Stimulated activated CD8-positive, alpha-beta memory T cell treated with anti-CD3 and anti-CD28 coated beads, Interleukin-4, amount 100 ng/mL, for 48 hours (primary cell): Measurements from ENCODE around the gene P2RY4.
"Not testable (repeated sequence)": the region's sequence is repeated elsewhere in the genome, so short reads cannot be mapped to it uniquely, and the experiment has no call there.

Experiments used
- DNase-seq: peaks from one replicate; pipeline ENCODE4 v3.0.0-alpha.2; 2020

P2RY4 gene

DNA sequence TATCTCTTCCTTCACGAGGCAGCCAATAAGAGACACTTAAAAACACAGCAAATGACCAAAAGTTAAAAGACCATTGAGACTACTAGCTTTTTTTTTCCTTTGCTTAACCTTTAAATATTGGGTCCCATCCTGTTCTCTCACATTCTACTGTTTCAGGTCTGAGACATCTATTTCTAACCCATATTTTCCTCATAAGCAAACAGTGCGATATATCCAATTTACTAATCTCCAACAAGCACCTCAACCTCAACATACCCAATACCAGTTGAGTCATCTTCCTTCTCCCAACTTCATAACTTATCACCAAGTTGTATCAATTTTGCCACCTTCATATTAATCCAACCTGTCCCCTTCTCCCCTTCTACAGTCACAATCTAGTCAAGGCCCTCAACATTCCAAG, 18.5 kb downstream of the P2RY4 start:
- DNase-seq: no peak

DNA sequence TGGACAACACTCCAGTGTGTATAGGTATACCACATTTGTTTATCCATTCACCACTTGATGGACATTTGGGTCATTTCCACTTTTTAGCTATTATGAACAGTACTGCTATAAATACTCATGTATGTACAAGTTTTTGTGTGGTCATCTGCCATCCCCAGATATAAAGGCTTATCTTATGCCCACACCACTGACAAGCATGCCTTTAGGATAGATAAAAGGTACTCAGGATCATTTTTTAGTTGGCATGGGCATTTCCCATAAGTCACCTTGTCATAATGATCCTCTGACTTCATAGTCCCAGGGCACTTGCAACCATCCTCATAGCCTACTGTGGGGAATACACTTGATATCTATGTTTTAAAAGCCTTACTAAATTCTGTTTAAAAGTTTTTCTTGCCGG, 19.3 kb downstream of the P2RY4 start:
- no peak for DNase-seq

DNA sequence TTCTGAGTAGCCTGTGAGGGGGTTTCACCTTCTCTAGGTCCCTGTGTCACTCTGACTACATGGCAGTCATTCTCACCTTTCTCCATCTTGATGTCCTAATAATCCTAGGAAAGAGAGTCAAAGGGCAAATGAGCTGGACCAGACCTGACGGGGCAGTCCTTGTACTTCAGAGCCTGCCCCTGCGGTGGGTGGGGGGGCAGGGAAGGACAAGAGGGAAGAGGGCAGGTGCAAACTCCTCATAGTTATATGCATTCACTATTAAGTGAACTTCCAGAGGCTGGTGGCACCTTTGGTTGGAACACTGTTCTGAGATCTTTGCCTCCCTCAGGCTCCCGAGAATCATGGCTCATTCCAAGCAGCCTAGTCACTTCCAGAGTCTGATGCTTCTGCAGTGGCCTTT, 25.6 kb downstream of the P2RY4 start, which contains the start of gene AWAT1:
Gene AWAT1, plus strand, starts transcription at position 301 of the 400 bp plus-strand sequence. Its CDS starts 41 bp downstream, at position 342.
- DNase-seq: no peak

DNA sequence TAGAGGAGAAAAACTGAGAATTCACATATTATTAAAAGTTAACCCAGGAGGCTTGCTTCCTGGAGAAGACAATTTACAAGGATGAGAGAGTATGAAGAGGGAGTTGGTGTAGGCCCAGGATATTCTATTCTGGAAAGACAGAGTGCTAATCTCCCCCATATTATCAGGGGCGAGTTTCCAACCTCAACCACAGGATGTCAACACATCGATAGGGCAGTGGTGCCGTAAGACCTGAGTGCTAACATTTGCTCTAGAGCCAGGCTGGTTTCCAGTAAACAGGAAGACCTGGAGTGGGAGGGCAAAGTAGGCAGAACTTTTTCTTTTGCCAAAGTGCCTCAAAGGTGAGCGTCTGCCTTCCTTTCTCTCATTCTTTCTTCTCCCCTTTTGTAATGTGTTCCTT, 28.3 kb downstream of the P2RY4 start:
- no peak for DNase-seq

DNA sequence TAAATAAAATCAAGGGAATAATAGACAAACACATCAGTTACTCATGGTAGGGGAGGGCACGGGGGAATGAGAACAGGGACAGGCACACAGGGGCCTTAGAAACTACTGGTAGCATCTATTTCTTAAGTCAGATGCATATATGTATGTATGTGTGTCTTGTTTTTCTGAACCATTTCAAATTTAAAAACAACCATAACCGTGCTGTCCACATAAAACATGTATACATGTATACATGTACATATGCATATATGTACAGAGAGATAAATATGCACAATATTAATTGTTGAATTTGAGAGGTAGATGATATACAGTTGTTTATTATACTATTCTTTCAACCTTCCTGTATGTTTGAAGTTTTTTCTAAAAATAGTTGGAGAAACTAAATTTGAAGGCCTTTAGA, 33.3 kb downstream of the P2RY4 start:
- DNase-seq: no peak

DNA sequence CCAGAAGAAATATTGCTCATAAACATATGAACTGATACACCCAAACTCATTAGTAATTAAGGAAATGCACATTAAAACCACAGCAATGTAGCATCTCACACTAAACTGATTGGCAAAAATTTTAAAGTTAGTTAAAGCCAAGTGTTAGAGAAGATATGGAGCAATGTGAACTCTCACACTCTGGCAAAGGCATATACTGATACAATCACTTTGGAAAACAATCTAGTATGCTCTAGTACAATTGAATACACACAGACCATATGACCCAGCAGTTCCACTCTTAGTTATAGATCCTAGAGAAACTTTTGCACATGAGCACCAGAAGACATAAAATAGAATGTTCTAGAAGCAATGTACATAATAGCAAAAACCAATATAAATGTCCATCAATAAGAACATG, 34.0 kb downstream of the P2RY4 start:
- DNase-seq: no peak

DNA sequence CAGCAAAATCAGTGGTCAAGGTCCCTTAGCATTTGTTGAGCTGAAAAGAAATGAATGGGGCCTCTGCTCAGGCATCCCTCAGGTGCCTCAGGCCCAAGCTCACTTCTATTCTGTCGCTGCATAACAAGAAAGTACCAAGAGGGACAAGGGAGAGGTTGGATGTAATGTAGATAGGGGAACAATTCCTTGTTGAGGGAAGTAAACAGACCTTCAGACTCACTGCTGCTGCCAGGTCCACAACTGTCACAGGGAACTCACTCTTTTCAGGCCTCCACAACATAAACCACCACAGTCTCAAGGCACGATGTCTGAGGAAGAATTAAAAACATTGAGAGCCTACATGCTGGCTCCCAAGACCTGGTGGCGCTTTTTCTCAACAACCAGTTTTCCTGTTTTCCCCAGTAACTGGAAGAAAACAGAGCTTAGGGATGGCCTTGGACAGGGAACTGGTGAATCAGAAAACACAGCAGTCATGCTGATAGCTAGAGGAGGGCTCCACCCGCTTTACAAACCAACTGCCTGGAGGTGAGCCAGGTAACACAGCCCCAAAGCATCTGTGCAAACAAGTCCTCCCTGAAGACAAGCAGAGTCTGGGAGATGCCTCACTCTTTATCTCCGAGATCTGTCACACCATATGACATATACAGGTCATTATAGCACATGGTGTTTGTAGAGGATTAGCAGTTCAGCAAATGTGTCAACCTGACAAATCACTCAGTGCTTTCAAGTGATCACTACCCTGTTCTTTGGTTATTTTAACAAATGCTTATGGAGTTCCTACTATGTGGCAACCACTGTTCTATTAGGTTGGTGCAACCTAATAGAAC, 39.9 kb downstream of the P2RY4 start:
- DNase-seq: no peak

DNA sequence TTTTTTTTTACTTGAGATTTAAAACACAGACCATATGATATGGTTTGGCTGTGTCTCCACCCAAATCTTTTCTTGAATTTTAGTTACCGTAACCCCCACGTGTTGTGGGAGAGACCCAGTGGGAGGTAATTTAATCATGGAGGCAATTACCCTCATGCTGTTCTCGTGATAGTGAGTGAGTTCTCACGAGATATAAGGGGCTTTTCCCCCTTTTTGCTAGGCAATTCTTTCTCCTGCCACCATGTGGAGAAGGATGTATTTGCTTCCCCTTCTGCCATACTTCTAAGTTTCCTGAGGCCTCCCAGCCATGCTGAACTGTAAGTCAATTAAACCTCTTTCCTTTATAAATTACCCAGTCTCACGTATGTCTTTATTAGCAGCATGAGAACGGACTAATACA, 50.4 kb downstream of the P2RY4 start:
- not testable (repeated sequence) for DNase-seq

DNA sequence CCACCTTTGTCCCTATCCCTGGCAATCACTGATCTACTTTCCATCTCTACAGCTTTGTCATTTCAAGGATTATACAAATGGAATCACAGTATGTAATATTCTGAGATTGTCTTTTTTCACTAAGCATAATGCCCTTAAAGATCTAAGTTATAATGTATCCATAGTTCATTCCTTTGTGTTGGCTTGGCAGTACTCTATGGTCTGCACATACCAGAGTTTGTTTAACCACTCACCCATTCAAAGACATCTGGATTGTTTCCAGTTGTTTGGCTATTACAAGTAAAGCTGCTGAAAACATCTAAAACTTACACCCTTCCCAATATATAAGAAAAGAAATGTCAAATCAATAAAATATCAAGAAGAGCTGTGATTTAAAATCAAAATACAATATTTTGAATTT, 51.5 kb downstream of the P2RY4 start:
- no peak for DNase-seq
